ENCODE measurements around the gene ST3GAL4.

- TF ChIP-seq POLR2AphosphoS5 (IDR thresholded peaks at IDR 0.05) = no peak
- no peak for TF ChIP-seq CTCF (IDR thresholded peaks at IDR 0.05)
- TF ChIP-seq EP300 (IDR thresholded peaks at IDR 0.05) = no peak
- no peak for TF ChIP-seq POLR2A (IDR thresholded peaks at IDR 0.05)
Observed at GRCh38 chr11:126400019-126400418, 44.5 kb downstream of the ST3GAL4 start.
